ENCODE data around the gene SF3B5. TPM values are rescaled to one million over a fixed set of nuclear protein-coding genes. Genes with fewer than 3 reads are reported as not detected.

The SF3B5 gene
- polyA plus RNA-seq, 1 donor (not counting 4 experiments of a cell fraction or from before 2014, with no cell fraction given): 199 TPM

DNA sequence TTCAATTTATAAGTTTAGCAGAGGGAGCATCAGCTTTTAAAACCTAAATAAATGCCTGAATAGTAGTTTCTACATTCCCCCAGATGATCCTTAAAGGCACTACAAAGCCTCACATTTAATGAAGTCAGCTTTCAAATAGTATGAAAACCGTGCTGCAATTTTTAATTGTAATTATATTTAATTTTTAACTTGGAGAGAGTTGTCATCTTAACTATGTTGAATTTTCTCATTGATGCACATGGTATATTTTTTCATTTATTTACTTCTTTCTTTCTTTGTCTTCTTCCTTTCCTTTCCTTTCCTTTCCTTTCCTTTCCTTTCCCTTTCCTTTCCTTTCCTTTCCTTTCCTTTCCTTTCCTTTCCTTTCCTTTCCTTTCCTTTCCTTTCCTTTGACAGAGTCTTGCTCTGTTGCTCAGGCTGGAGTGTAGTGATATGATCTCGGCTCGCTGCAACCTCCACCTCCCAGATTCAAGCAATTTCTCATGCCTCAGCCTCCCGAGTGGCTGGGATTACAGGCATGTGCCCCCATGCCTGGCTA is 7.7 kb upstream of the SF3B5 start:
- Histone ChIP-seq H2AFZ (ENCODE audit: control insufficient read depth, low read length) (no peak overlapping the region), H3K27ac (ENCODE audit: control insufficient read depth, insufficient read depth, low read length) (no peak overlapping the region), H3K9ac (ENCODE audit: control insufficient read depth, extremely low read depth, insufficient read depth, low read length) (no peak overlapping the region), H3K36me3 (ENCODE audit: control insufficient read depth in 2 of 2, extremely low read depth in 1 of 2, insufficient read depth in 2 of 2, low read length in 2 of 2) (no peaks in the 10 kb centered on the region), H3K4me1 (ENCODE audit: control insufficient read depth, extremely low read depth, insufficient read depth, low read length) (no peaks in the 10 kb centered on the region), H3K9me3 (ENCODE audit: control insufficient read depth, low read depth, low read length) (no peaks in the 10 kb centered on the region), H3K79me2 (ENCODE audit: control insufficient read depth, insufficient read depth, low read length) (no peaks in the 10 kb centered on the region), H3K4me2 (ENCODE audit: control insufficient read depth, extremely low read depth, insufficient read depth, low read depth, low read length) (no peak overlapping the region), H3K27me3 (ENCODE audit: control insufficient read depth, extremely low read depth, insufficient read depth, low read length) (no peaks in the 10 kb centered on the region), H4K20me1 (ENCODE audit: control insufficient read depth, extremely low read depth, insufficient read depth, low read length) (no peaks in the 10 kb centered on the region), H3K4me3 (ENCODE audit: control insufficient read depth in 2 of 3, extremely low read depth in 1 of 3, insufficient read depth in 2 of 3, low read depth in 1 of 3, low read length in 3 of 3) (no peak overlapping the region), H3K9me1 (ENCODE audit: control insufficient read depth, extremely low read depth, insufficient read depth, low read length) (no peaks in the 10 kb centered on the region)
- DNase-seq (ENCODE audit: low read depth, low spot score) (no peak), FAIRE-seq (no peak)
- dilution Hi-C loops (cut with MboI; ENCODE audit: extremely low pct_ligation_motif_present, low sequenced_read_pairs): no loop called here
- TF ChIP-seq, protein P1, sequence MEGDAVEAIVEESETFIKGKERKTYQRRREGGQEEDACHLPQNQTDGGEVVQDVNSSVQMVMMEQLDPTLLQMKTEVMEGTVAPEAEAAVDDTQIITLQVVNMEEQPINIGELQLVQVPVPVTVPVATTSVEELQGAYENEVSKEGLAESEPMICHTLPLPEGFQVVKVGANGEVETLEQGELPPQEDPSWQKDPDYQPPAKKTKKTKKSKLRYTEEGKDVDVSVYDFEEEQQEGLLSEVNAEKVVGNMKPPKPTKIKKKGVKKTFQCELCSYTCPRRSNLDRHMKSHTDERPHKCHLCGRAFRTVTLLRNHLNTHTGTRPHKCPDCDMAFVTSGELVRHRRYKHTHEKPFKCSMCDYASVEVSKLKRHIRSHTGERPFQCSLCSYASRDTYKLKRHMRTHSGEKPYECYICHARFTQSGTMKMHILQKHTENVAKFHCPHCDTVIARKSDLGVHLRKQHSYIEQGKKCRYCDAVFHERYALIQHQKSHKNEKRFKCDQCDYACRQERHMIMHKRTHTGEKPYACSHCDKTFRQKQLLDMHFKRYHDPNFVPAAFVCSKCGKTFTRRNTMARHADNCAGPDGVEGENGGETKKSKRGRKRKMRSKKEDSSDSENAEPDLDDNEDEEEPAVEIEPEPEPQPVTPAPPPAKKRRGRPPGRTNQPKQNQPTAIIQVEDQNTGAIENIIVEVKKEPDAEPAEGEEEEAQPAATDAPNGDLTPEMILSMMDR (optimal IDR thresholded peaks at IDR 0.05 in 1 of 3, IDR thresholded peaks at IDR 0.05 in 1 of 3, conservative IDR thresholded peaks at IDR 0.05 in 1 of 3; ENCODE audit: extremely low read depth in 1 of 3, insufficient read depth in 2 of 3, low read length in 3 of 3): no peak
- no peak for TF ChIP-seq EZH2 (IDR thresholded peaks at IDR 0.05; ENCODE audit: low read length)

DNA sequence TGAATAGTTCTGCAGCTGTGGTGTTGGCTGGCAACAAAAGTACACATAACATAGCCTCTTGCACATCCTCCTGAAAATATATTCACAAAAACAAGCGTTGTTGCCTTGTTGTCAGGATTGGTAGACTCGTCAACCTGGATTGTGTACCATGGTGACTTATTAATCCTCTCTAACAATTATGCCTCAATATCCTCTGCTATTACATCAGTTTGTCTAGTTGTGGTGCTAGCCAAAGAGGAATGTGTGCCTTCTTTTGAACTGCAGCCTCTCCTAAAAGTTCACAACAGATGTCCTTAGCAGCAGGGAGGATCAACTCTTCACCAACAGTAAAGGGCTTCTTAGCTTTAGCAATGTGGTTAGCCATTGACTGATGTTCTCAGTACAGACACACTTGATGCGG is 3.6 kb upstream of the SF3B5 start:
- Histone ChIP-seq H3K27ac (ENCODE audit: control insufficient read depth, insufficient read depth, low read length) (no peak overlapping the region), H2AFZ (ENCODE audit: control insufficient read depth, low read length) (no peak overlapping the region), H3K4me2 (ENCODE audit: control insufficient read depth, extremely low read depth, insufficient read depth, low read depth, low read length) (no peak overlapping the region), H3K9me3 (ENCODE audit: control insufficient read depth, low read depth, low read length) (no peaks in the 10 kb centered on the region), H3K36me3 (ENCODE audit: control insufficient read depth in 2 of 2, extremely low read depth in 1 of 2, insufficient read depth in 2 of 2, low read length in 2 of 2) (no peaks in the 10 kb centered on the region), H3K79me2 (ENCODE audit: control insufficient read depth, insufficient read depth, low read length) (peaks cover 14% of the 10 kb centered on the region), H3K9me1 (ENCODE audit: control insufficient read depth, extremely low read depth, insufficient read depth, low read length) (peaks cover 1% of the 10 kb centered on the region), H3K27me3 (ENCODE audit: control insufficient read depth, extremely low read depth, insufficient read depth, low read length) (no peaks in the 10 kb centered on the region), H3K4me1 (ENCODE audit: control insufficient read depth, extremely low read depth, insufficient read depth, low read length) (peaks cover 8% of the 10 kb centered on the region), H3K4me3 (ENCODE audit: control insufficient read depth in 2 of 3, extremely low read depth in 1 of 3, insufficient read depth in 2 of 3, low read depth in 1 of 3, low read length in 3 of 3) (no peak overlapping the region), H3K9ac (ENCODE audit: control insufficient read depth, extremely low read depth, insufficient read depth, low read length) (no peak overlapping the region), H4K20me1 (ENCODE audit: control insufficient read depth, extremely low read depth, insufficient read depth, low read length) (no peaks in the 10 kb centered on the region)
- TF ChIP-seq EZH2 (IDR thresholded peaks at IDR 0.05; ENCODE audit: low read length): no peak
- DNase-seq (ENCODE audit: low read depth, low spot score) (no peak), FAIRE-seq (no peak)
- dilution Hi-C loops (cut with MboI; ENCODE audit: extremely low pct_ligation_motif_present, low sequenced_read_pairs): no loop called here

DNA sequence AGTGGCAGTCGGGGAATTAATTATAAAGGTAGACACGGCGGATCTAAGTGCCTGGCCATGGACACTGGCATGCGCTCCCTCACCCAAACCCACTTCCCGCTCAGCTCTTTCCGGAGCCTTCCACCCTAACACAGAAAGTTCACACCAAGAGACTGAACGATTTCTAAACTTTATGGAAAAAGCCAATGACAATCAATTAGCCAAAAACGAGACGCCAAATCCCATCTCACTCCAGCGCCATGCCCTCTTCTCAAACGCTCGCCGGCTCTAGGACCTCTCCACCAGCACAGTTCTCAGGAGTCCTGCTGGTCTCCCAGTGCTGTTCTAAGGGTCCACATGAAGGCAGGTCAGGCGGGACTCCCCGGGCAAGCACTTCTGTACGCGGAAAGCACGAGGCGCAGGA is 641 bp downstream of the SF3B5 start:
- H4K20me1 ChIP-seq (ENCODE audit: control insufficient read depth, extremely low read depth, insufficient read depth, low read length): no peaks in the 10 kb centered on the region
- TF ChIP-seq, protein P1 (optimal IDR thresholded peaks at IDR 0.05 in 1 of 3, IDR thresholded peaks at IDR 0.05 in 1 of 3, conservative IDR thresholded peaks at IDR 0.05 in 1 of 3; ENCODE audit: extremely low read depth in 1 of 3, insufficient read depth in 2 of 3, low read length in 3 of 3): no peak
- no peak for TF ChIP-seq EZH2 (IDR thresholded peaks at IDR 0.05; ENCODE audit: low read length)
- no peaks in the 10 kb centered on the region for H3K9me3 ChIP-seq (ENCODE audit: control insufficient read depth, low read depth, low read length)
- H2AFZ ChIP-seq (ENCODE audit: control insufficient read depth, low read length): peak overlapping the region; percentile 100
- dilution Hi-C loops (cut with MboI; ENCODE audit: extremely low pct_ligation_motif_present, low sequenced_read_pairs): no loop called here
- peaks cover 12% of the 10 kb centered on the region for H3K4me1 ChIP-seq (ENCODE audit: control insufficient read depth, extremely low read depth, insufficient read depth, low read length)
- FAIRE-seq: no peak
- H3K27ac ChIP-seq (ENCODE audit: control insufficient read depth, insufficient read depth, low read length): peak overlapping the region; percentile 95
- H3K4me2 ChIP-seq (ENCODE audit: control insufficient read depth, extremely low read depth, insufficient read depth, low read depth, low read length): peak overlapping the region; percentile 78
- H3K27me3 ChIP-seq (ENCODE audit: control insufficient read depth, extremely low read depth, insufficient read depth, low read length): no peaks in the 10 kb centered on the region
- peaks cover 23% of the 10 kb centered on the region for H3K79me2 ChIP-seq (ENCODE audit: control insufficient read depth, insufficient read depth, low read length)
- peak overlapping the region; percentile 66 to 99 (median 87) for H3K4me3 ChIP-seq (ENCODE audit: control insufficient read depth in 2 of 3, extremely low read depth in 1 of 3, insufficient read depth in 2 of 3, low read depth in 1 of 3, low read length in 3 of 3)
- peak overlapping the region; percentile 98 for H3K9ac ChIP-seq (ENCODE audit: control insufficient read depth, extremely low read depth, insufficient read depth, low read length)
- H3K9me1 ChIP-seq (ENCODE audit: control insufficient read depth, extremely low read depth, insufficient read depth, low read length): peaks cover 5% of the 10 kb centered on the region
- no peaks in the 10 kb centered on the region for H3K36me3 ChIP-seq (ENCODE audit: control insufficient read depth in 2 of 2, extremely low read depth in 1 of 2, insufficient read depth in 2 of 2, low read length in 2 of 2)
- DNase-seq (ENCODE audit: low read depth, low spot score): no peak

All from keratinocyte (primary cell).